ENCODE results near the gene MGMT.

DNA sequence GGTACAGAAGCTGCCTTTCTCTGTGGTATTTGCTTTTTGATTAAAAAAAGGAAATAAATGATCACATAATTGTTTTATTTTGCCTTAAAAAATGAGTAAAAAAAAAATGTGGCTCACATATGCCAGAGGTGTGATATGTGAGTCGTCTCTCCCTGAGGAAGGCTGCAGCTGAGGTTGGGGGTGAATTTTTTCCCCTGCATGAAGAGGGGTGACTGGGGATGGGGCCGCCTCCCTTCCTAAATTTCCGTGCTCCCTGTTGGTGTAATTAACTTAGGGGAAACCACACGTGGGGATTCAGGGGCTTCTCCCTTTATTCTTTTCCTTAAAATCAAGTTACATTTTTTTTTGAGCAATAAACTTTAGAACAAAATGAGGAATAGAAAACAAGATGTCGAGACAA is 35.4 kb downstream of the MGMT start:
- TF ChIP-seq EZH2 (IDR thresholded peaks at IDR 0.05; ENCODE audit: low read length, missing control alignments): no peak
- TF ChIP-seq, protein P1, sequence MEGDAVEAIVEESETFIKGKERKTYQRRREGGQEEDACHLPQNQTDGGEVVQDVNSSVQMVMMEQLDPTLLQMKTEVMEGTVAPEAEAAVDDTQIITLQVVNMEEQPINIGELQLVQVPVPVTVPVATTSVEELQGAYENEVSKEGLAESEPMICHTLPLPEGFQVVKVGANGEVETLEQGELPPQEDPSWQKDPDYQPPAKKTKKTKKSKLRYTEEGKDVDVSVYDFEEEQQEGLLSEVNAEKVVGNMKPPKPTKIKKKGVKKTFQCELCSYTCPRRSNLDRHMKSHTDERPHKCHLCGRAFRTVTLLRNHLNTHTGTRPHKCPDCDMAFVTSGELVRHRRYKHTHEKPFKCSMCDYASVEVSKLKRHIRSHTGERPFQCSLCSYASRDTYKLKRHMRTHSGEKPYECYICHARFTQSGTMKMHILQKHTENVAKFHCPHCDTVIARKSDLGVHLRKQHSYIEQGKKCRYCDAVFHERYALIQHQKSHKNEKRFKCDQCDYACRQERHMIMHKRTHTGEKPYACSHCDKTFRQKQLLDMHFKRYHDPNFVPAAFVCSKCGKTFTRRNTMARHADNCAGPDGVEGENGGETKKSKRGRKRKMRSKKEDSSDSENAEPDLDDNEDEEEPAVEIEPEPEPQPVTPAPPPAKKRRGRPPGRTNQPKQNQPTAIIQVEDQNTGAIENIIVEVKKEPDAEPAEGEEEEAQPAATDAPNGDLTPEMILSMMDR (conservative IDR thresholded peaks at IDR 0.05 in 1 of 2, IDR thresholded peaks at IDR 0.05 in 1 of 2; ENCODE audit: low read depth in 1 of 2, low read length in 2 of 2): no peak

All from fibroblast of lung (primary cell).